Inferior parietal cortex (tissue), 1 donor: ENCODE measurements around the gene RSBN1.
"Not testable (repeated sequence)": the region's sequence is repeated elsewhere in the genome, so short reads cannot be mapped to it uniquely, and the experiment has no call there.

Experiments
- DNase-seq: peaks from one replicate; pipeline ENCODE4 v3.0.0-alpha.2; 2016; ENCODE audit errors: extremely low spot score

RSBN1 gene

DNA sequence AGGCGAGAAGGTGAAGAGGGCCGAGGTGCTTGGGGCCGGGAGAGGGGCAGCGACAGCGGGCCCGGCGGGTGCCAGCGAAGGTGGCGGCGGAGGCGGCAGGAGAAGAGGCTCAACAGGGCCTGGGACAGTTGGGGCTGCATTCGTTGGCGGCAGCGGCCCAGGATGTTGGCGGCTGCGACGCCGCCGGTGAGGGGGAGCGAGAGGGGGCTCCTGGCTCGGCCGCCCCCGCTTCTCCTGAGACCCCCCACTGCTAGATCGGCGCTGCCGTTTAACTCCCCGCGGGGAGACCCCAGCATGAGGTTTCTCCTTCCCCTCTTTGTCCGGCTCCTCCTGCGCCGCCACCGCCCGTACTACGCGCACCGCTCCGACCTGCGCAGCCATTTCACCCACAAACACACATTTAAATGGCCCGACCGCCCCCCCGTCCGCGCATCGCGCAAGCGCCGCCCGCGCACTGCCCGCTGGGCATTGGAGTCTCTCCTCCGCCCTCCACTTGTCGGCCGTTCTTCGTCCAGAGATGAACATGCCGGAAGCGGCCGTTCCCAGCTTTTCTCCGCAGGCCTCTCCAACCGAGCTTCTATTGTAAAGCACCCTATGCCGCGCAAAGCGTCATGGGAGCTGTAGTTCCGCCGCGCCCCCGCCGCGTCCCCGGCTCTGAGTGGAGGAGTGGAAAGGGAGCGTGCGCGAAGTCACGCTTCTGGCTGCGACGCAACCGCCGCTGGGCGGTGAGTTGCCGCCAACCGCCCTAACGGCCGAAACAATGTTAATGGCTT, at the start of gene RSBN1:
RSBN1 (minus strand) TSS at position 589 of the 773 bp plus-strand sequence; CDS start at position 525, 64 bp downstream.
- peak; percentile 99 for DNase-seq

DNA sequence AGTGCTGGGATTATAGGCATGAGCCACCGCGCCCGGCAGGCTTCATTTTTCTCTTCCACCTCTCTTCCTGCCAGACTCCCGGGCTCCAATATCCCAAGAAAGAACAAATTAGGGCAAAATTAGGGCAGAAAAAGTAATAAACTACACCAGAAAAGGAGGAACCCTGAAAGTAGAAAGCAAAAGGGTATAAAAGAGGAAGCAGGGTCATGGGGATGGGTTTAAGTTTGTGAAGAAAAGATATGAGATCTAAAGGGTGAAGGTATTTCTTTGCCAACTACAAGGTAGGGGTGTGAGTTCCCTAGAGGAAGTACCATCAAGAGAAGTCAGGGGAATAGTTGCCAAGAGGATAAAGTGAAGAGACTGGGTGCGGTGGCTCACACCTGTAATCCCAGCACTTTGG, 49.4 kb upstream of the RSBN1 start:
- no peak for DNase-seq

DNA sequence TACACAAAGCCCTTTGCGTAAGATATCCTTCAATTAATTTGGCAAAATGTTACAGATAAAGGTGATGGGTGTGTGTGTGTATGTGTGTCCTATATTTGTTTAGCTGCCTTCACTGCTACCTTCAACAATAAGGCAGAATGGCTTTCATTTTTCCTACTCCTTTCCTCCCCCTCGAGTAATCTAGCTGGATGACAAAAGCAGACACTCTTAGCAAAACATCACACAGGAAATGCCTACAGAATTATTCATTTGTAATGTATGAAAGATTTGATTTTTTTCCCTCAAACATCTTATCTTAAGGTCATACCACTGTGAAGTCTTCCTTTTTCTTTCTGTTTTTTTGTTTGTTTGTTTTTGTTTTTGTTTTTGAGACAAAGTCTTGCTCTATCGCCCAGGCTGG, 48.6 kb upstream of the RSBN1 start:
- no peak for DNase-seq

DNA sequence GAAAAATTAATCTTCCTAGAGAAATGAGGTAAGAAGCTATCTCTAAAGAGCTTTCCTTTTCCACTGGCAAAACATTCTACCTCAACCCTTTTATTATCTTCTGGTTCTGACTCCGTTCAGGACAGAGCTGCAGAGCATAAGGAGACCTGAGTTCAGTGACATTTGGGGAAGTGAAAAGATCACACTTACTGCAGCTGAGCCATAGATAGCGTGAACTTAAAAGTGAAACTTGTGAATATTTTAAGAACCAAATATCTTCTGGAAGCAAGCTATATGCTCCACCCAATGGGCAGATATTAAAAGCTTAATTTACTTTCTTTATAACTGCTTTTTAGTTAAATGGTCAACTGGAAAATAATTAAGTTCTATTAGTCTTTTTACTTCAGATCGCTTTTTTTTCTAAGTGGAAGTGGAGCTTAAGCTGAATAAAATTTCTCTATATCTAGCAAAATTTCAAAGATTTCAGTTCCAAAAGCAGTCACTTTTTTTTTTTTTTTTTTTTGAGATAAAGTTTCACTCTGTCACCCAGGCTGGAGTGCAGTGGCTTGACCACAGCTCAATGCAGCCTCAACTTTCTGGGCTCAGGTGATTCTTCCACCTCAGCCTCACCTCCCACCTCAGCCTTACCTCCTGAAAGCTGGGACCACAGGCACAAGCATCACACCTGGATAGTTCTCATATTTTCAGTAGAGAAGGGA, 47.4 kb upstream of the RSBN1 start:
- no peak for DNase-seq

DNA sequence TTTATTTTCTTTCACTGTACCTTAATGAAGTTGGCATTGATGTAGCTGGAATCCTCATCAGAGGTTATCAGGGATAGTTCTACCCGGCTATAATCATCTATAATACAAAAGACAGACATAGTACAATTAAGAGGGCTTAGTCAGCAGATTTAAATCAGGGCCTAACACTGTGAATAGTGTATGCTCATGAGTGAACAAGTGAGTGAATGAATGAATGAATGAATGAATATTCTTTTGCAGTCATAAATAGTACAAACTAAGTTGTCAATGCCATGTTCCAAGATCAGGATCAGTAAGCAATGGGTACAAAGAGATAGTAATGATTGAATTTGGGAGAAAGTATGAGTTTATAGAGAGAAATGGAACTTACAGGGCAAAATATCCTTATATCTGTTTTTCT, 46.7 kb upstream of the RSBN1 start:
- DNase-seq = no peak

DNA sequence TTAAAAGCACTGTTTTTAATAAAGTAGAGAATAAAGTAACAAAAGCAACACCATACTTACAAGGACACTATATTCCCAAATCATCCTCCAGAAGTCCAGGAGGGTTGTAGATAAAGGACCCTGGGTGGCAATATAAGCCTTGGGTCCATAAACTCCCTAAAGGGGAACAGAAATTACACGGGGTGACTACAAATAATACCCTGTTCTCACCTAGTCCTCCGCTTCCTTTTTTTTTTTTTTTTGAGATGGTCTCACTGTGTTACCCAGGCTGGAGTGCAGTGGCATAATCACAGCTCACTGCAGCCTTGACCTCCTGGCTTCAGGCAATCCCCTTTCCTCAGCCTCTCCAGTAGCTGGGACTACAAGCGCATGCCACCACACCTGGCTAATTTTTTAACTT, 46.1 kb upstream of the RSBN1 start:
- no peak for DNase-seq

DNA sequence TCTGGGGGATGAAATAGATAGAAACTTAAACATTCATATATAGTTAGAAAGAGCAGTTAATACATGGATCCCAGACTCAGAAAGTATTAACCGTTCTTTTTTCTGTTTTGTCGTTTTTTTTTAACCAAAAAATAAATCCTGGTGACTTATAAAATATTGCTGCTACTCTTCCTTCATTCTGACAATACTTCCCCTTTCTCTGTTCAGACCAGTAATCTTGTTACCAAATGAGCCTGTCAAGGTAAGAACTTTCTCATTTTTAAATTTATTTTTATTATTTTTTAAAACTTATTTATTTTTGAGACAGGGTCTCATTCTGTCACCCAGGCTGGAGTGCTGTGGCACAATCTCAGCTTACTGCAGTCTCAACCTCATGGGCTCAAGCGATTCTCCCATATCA, 45.5 kb upstream of the RSBN1 start:
- no peak for DNase-seq

DNA sequence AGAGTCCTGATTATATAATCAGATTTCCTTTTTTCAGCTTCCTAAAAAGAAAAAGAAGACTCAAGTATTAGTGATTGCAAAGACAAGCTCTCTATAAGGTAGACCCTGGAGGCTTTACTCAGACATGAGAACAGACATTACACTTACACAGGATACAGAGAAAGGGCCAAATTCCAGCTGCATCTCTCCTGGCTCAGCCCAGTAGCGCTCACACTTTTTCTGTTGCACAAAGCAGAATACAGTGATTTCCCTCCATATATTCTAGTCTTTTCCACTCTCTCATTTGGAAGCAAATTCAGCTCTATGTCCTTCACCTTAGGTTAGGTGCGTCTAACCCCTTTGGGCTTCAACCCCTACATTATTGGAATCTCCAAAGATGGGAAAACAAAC, 44.1 kb upstream of the RSBN1 start:
- no peak for DNase-seq

DNA sequence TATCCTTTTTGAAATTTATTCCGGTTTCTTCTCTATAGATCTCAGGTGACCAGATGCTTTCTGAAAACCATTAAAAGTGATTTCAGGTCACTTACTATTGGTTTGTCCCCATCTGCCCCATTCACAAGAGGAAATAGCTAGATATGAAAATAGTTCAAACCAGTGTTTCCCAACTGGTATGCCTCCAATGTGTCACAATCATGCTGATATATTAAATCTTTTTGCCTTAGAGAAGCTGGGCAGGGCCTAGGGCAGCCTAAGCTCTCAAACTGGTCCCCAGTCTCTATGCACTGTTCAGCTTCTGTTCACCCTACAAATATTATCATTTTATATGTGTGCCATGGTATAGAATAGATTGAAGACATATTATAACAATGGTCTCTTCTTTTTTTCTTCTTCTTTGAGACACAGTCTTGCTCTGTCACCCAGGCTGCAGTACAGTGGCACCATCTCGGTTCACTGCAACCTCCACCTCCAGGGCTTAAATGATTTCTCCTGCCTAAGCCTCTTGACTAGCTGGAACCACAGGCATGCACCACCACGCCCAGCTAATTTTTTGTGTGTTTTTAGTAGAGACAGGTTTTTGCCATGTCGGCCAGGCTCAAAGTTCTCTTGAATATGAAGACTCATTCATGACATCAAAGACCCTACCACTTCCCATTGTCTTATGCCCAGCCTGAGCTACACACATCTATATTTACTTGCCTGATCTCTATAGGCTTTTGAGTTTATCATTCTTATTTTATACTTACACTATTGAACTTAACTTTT, 43.5 kb upstream of the RSBN1 start:
- DNase-seq = no peak

DNA sequence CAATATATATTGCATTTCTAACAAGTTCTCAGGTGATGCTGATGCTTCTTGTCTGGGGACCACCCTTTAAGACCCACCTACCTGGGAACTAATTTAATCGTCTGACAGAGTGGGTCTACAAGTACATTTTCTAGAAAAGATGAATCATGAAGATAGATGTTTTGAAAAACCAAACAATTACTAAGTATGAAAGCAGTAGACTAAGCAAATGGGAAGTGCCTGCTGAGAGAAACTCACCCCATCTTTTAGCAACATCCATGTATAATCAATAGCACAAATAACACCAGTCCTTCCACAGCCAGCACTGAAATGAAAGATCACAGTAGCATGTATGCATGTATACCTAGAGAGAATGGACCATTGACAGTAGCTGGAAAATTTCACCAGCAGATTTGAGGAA, 42.0 kb upstream of the RSBN1 start:
- DNase-seq = no peak

DNA sequence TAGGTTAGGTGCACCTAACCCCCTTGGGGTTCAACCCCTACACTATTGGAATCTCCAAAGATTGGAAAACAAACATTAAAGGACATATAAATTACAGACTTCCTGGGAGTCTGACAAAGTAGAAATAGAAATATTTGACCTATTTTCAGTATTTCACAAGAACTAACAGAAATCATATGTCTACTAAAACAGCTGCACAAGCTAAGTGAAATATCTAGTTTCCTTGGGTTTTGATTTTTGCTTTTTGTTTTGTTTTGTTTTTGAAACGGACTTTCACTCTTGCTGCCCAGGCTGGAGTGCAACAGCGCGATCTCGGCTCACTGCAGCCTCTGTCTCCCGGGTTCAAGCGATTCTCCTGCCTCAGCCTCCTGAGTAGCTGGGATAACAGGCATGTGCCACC, 40.4 kb upstream of the RSBN1 start:
- not testable (repeated sequence) for DNase-seq

DNA sequence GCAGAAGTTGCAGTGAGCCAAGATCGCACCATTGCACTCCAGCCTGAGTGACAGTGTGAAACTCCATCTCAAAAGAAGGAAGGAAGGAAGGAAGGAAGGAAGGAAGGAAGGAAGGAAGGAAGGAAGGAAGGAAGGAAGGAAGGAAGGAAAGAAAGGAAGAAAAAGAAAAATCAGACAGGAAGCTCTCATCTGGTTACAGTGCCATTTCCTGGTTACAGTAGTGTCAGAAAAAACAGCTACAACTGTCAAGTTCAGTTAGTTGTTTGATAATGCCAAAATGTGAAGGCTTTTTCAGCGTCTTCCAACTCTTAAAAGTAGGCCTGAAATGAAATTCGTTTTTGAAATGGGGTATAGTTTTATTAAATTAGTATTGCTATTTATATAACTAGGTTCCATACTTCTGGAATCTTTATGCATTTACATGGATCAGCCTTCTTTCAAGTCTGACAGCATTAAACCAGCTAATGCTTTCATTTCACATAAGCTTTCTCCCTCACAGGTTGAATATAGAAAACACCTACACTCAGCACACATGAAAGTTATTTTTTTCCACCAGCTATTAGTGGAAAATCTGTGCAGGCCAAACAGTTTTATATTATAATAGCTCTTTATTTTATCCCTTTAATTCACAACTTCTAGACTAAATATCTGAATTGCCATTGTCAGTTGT, 38.0 kb upstream of the RSBN1 start:
- DNase-seq = no peak

DNA sequence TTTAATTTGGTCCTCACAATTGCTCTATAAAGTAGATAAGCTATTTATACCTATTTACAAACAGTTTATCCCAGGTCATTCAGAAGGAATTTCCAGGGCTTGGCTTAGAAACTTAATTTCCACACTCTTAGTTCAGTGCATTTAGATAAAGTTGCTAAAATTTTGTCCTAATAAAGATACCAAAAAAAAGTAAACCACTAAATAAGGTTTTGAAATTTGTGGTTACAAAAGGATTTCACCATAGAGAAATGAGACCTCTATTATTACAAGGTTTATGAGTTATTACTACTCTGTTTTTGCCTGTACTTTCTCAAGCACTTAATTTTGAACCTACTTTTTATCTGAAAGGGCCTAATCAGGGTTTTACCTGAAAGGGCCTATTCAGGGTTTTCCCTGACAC, 36.8 kb upstream of the RSBN1 start:
- DNase-seq = no peak

DNA sequence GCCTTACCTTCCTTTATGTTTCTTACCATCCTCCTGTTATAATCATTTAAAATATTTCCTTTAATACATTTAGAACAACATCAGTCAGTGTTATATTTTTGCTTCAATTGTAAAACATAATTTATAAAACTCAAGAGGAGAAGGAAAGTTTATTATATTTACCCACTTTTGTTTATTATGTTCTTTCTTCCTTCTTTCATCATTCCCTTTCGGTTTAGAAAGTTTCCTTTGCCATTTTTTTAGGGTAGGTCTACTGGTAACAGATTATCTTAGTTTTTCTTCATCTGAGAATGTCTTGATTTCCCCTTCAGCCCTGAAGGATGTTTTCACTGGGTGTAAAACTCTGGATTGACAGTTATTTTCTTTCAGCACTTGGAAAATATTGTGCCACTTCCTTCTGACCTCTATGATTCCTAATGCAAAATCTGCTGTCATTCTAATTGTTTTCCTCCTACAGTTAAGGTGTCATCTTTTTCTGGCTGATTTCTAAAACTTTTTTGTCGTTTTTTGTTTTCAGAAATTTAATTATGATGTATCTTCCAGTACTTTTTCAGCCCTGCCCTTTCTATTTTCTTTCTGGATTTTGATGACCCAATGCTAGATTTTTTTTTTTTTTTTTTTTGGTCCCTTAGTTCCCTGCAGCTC, 34.2 kb upstream of the RSBN1 start:
- DNase-seq = no peak

DNA sequence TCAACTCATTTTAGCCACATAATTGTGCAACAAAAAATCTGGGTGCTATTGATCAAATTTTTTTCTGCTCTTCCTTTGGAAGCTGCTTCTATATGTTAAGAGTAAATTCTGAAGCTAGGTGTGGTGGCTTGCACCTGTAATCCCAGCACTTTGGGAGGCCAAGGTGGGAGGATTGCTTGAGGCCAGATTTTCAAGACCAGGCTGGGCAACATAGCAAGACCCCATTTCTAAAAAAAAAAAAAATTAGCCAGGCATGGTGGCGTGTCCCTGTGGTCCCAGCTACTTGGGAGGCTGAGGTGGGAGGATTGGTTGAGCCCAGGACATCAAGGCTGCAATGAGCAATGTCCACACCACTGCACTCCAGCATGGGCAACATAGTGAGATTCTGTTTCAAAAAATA, 24.3 kb upstream of the RSBN1 start:
- no peak for DNase-seq

DNA sequence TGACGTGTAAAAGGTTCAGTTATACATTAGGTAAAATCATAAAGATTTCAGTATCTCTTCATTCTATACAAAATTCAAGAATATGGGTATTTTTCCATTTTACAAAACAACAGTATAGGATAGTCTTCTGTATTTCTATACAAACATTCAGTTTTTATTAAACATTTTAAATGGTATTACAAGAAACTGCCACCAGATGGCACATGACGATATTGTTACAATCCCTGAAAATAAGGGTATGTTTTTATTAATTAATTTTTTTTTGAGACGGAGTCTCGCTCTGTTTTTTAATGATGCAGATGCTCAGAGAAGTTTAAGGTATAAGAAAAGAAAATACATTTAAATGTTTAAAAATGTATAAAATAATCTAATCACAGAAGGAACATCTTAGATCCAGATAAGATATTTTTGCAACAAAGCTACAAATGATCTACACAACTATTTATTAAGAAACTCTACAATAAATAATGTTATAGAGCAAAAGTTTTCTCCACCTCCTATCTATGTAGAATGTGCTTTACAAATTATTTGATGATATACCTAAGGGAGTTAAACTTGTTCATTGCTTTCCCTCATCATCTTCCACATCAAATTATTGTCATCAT, 23.5 kb upstream of the RSBN1 start:
- peak; percentile 82 for DNase-seq

DNA sequence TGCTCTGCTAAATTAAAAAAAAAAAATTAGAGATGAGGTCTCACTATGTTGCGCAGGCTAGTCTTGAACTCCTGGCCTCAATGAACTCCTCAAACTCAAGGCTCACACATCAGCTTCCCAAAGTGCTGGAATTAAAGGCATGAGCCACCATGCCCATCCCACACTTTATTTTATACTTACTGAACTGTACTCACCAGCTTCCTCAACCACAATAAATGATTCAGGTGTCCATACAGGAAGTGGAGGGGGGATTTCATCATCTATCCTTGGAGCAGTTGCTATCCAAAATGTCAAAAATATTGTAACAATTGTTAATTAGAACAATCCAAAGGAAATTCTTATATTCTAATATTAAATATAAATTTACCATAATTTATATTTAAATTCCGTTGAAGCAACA, 22.4 kb upstream of the RSBN1 start:
- DNase-seq = no peak

DNA sequence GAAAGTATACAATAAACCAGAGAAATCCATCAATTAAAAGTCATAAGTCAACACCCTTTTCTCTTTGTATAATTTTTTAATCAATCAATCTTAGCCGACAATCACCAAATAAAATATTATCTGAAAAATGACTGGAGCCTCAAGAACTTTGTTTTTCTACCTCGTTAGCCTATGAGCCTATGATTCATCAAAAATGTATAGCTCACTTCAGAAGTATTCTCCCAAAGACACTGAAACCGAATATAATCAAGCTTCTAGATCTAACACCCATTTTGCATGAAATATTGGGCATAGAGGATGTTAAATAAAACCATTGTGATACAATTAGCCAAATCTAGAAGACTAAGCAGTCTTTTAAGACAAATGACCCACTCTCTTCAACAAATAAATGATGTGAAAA, 17.8 kb upstream of the RSBN1 start:
- DNase-seq = no peak

DNA sequence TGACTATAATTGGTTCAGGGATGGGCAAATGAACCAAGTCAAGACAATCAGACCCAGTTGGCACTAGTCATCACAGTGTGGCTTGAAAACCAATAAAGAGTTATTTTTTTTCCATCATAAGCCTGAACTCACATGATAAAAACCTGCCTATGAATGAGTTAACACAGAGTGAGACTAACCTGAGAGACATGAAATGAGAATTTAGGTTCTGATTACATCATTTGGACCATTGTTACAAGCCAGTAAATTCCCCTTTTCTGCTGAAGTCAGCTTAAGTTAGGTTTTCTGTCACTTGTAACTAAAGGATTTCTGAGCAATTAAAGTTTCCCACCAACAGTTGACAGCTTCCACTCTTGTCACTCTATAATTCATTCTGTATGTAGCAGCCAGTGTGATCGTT, 9.6 kb upstream of the RSBN1 start:
- no peak for DNase-seq

DNA sequence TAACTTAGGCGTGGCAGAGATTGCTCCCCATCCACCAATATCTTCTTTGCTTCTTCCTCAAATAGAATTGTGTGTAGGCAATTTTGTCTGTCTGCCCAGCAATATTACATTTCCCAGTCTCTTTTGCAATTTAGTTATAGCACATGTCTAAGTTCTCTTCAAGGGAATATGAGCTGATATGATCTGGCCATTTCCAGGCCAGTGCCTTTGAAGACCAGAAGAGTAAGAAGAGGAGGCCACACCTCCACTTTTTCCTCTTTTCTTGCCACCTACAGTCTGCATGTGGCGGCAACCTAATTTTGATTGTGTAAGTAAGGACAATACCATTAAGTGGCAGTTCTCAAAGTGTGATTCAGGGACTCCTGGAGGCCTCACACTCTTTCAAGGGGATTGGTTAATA, 6.3 kb upstream of the RSBN1 start:
- no peak for DNase-seq

DNA sequence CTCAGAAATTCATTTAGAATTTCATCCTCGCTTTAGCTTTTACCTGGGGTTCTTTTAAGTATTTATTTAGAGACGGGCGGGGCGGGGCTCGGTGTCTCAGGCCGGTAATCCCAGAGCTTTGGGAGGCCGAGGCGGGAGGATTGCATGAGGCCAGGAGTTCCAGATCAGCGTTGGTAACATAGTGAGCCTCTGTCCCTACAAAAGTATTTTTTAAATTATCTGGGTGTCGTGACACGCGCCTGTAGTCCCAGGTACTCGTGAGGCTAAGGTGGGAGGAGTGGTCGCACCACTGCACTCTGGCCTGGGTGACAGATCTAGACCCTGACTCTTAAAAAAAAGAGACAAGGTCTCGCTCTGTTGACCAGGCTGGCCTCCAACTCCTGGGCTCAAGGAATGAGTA, 942 bp upstream of the RSBN1 start:
- DNase-seq = no peak
